HG03045 (cell line): ENCODE results near the gene FOXP1.

Experiments used
- ATAC-seq: cut with Tn5 transposase; IDR thresholded peaks from one replicate; pipeline ENCODE4 v1.9.1; 2021; ENCODE audit warnings: mild to moderate bottlenecking, moderate library complexity; ENCODE audit not compliant: unreplicated experiment

The FOXP1 gene

GRCh38 chr3:71587958-71588357 lies 4.4 kb upstream of the FOXP1 start:
- no peak for ATAC-seq

DNA sequence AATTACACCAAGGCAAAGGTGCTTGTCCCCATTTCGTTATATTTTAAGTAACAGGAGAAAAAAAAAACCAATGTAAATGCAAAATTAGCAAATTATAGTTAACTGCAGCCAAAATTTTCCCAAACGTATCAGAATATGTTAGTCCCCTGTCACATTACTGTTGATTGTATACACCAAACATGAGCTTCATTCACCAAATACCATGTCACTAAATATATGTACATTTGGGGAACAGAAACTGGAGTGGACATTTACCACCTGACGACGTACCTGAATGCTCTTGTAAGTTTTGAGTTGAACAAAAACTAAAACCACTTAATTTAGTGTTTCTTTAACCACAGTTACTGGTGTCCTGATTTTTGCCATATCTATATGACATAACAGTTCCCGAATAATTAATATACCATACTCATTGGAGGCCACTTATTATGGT lies 3.3 kb upstream of the FOXP1 start:
- ATAC-seq, result no peak

GRCh38 chr3:71585887-71586809 lies 2.6 kb upstream of the FOXP1 start:
- no peak for ATAC-seq

- no peak for ATAC-seq
Observed at GRCh38 chr3:71585131-71585530, 1.6 kb upstream of the FOXP1 start.

DNA sequence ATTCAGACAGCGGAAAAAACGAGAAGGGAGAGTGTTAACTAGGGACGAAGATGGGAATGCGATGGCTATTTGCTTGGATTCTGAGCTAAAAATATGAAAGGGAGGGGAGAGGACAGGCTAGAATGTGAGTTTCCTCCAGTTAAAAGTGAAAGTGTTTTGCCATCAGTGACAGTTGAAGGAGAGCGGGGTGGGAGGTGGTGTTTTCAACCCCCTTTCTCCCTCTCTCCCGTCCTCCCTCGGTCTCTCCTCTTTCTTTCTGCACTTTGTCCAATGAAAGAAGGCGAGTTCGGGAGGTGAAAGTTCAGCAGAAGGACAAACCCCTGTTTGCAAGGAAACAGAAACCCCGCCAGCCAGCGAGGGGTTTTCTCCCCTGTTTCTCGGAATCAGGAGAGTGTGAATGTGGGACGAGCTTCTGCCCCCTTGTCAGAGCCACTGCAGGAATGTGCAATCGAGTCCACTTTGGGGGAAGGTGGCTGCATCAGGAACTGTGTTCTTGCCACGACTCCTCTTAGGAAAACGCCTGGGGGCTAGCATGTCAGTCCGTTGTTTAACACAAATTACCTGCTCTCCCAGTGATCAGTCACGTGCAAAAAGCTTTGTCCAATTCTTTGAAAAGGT lies 975 bp upstream of the FOXP1 start:
- ATAC-seq, result no peak

- no peak for ATAC-seq
Observed at GRCh38 chr3:71582612-71583565, 639 bp downstream of the FOXP1 start.

DNA sequence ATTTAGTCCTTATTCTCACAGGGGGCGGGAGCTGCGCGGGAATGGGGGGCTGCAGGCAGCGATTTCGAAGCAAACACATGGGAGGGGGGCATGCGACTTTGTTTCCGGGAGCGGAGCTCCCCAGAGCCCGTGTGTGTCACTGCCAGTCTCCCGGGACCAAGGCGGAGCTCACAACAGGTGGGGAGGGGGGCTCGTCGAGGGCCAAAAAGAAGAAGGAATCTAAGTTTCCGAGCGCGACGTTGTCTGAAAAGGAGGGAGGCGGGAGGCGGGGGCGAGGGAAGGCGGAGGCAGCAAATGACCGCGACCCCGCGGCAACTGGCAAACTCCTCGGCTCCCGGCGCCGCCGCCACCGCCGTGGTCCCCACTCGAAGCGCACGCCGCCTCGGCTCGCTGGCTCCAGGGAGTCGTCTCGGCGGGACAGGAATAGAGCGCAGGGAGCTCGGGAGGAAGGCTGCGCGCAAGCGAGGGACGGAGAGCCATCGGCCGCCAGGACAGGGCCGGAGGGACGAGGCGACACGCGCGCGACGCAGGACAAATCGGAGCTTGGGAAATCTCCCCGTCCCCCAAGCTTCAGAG lies 1.4 kb downstream of the FOXP1 start:
- no peak for ATAC-seq

- ATAC-seq, result no peak
Observed at GRCh38 chr3:71581457-71582035, 2.0 kb downstream of the FOXP1 start.

DNA sequence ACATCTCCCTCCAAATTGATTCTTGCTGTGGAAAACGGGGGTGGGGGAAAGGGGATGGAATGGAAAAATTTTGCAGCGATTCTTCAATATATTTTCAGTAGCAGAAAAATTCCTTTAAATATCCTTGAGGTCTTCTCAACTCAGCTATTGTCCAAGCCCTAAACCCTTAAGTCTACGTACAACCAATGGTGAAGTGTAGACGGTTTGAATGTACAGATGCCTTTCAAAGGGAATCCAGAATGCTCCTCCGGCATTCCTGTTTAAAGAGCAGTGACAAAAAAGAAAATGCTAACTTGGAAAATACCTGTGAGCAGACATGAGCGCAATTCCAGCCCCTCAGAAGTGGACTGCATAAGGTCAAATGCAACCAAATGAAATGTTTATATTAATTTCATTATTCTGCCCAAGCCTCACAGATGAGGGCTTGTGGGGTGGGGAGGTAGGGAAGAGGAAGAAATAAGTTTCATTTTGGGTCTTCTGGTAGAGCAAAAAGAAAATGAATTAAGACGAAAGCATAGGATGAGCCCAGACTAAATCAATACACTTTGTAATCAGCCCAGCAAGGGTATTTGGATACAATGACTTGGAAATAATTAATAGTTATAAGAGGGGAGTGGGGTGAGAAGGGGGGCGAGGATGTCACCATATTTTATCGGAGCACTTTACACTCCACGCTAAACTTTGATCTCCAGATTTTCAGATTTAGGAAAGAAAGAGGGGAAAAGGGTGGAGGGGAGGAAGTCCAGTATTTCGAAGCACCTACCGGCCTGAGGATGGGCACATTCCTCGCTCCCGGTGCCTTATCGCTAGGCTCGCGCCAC lies 2.7 kb downstream of the FOXP1 start:
- no peak for ATAC-seq

DNA sequence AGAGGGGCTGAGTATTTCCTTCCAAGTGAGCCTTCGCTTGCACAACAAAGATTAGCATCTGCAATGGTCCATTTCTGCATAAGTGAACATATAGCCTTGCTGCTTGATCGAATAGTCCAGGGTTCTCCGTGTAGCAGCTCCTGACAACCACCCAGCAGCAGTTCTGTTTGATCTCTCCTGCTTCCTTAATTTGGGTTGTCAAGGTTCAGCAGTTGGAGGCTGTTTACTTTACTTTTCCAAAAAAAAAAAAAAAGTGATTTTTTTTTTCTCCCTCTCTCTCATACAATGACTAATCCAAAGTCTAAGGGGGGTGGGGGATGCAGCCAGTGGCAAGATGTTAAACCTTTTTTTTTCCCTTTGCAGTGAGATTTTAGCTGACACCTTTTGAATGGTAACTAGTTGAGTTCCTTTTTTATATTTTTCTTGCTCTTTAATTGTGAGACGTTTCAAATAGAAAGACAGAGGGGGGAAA lies 3.6 kb downstream of the FOXP1 start:
- ATAC-seq, result no peak

DNA sequence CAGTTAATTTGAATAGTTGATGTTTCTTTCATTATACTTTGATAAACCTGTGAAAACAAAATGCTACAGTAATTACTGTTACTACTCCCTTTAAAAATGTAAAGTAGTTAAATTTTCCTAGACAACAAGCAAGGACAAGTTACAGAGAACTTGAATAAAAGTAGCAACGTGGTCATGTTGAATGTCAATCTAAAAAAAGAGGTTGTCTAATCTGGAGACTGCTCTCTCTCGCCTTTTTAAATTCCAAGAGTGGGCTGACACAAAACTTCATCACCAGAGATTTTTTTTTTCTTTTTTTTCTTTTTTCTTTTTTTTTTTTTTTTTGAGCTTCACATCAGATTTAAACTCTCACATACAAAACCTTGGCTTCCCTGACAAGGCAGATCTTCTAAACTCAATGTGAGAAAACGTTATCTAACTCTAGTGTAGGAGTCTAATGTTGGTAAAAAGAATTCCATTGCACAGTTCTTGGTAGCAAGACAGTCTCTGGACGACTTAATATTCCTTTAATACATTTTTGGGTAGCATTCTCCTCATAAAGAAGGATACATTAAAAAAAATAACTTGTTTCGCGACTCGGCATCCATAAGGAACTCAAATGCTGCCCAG lies 4.1 kb downstream of the FOXP1 start:
- ATAC-seq, result no peak

DNA sequence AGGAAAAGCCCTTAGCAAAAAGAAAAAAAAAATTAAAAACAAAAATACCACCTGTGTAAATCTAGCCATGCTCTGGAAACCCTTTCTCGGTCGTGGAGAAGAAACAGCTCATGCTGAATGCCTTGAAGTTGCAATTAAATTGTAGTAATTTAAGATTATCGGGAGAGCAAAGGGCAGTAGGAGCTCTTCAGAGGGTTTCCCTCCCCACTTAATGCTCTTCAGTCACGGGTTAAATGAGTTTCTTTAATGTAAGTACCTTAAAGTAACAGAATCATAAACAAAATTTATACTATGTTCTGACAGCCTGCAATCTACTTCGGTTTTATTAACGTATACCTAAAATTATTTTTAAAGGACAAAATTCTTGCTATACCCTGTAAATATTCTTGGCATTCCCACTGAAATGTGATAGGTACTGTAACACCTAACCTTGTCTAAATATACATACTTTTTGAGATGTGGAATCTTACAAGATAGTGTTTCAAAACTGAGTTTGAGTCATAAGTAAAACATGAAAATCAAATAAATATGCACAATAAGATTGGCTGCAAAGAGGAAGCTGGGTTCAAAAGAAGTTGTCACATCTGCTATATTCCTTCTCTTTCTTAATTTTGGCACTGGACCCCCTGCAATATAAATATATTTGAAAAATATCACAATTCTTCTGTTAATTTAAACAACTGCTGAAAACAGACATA lies 5.3 kb downstream of the FOXP1 start:
- no peak for ATAC-seq

DNA sequence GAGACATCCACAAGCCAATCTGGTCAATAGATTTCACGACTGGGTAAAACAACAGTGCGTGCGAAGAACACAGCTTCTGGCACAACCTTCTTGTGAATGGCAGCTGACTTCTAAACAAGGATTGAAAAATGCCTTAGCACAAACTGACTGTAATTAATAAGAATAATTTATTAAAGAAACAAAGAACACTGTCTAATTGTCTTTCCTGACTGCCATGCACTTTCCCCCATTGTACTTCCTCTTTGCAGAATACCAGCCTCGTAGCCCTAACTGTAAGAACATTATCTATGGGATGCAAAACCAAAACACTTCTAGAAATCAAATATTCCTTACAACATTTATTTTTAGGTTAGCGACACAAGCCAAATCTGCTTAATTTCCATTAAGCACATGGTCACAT lies 6.5 kb downstream of the FOXP1 start:
- ATAC-seq, result no peak

- ATAC-seq, result no peak
Observed at GRCh38 chr3:71575433-71575832, 8.1 kb downstream of the FOXP1 start.

DNA sequence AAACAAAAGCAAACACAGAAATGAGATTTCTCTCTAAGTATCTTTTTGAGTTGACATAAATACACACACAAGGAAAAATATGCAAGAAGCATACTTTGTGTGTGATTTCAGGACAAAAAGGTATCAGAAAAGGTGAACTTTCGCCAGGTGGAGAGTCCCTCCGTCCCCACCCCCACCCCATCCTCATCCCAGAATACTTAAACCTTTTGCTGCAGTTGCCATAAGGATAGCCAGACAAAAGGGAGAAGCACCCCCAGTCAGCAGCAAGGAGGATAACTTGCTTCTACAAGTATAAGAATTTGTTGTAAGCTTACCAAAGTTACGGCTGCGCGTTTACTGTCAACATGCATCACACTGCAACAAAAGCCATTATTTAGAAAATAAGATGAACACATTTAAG lies 10.3 kb downstream of the FOXP1 start:
- no peak for ATAC-seq

GRCh38 chr3:71570546-71570945 lies 13.0 kb downstream of the FOXP1 start:
- ATAC-seq, result no peak

DNA sequence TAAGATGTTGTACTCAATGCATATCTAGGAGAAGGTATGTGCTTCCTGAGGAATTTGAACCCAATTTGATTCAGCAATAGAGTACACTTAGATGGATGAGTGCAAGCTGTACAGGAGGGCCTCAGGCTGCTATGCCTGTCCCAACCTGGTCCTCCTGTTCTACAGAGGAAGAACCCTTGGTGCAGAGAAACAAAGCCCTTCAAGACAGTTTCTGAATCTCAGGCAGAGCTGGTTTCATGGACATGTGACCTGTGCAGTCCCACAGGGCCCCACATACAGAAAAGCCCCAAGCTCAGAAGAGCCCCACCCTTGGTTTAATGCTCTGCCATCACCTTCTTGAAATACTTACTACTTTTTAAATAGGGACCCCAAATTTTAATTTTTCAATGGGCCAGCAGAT lies 15.3 kb downstream of the FOXP1 start:
- no peak for ATAC-seq

DNA sequence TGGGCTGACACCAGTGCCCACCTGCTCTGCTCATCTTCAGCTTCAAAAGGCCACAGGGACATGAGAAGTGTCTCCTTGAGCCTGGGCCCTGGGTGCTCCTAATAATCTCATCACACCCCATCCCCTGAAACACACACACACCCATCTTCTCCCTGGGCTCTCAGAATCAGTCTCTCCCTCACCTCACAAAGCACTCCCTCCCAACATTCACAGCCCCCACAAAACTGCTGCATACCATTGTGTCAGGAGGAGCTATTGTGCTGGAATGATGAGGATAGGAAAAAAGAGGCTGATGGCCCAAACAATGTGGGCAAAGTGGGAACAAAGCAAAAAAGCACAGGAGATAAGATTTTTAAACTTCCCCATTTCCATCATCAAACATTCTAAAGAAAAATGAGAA lies 16.8 kb downstream of the FOXP1 start:
- no peak for ATAC-seq

- ATAC-seq, result no peak
Observed at GRCh38 chr3:71565976-71566375, 17.6 kb downstream of the FOXP1 start.
